CD4-positive, alpha-beta T cell treated with Interferon alpha-2 for 1 hour (primary cell): ENCODE results near the gene MAP2.
"Not testable (repeated sequence)": the region's sequence is repeated elsewhere in the genome, so short reads cannot be mapped to it uniquely, and the experiment has no call there.

Experiments
- DNase-seq, 2 donors: peaks; one replicate each; pipeline ENCODE4 v3.0.0-alpha.2; 2020 to 2022

The MAP2 gene

GRCh38 chr2:209547726-209548125, 123.9 kb downstream of the MAP2 start:
- DNase-seq: no peak

- no peak for DNase-seq
Measured at GRCh38 chr2:209549589-209549988, 125.7 kb downstream of the MAP2 start.

- no peak for DNase-seq
Measured at GRCh38 chr2:209553913-209554312, 130.1 kb downstream of the MAP2 start.

- no peak for DNase-seq
Measured at GRCh38 chr2:209556354-209556961, 132.6 kb downstream of the MAP2 start.

GRCh38 chr2:209560911-209561310, 137.1 kb downstream of the MAP2 start:
- no peak for DNase-seq

- DNase-seq: no peak
Measured at GRCh38 chr2:209563453-209563852, 139.6 kb downstream of the MAP2 start.

- no peak for DNase-seq
Measured at GRCh38 chr2:209564816-209565215, 141.0 kb downstream of the MAP2 start.

GRCh38 chr2:209565896-209566582, 142.2 kb downstream of the MAP2 start:
- DNase-seq: no peak

- DNase-seq: no peak
Measured at GRCh38 chr2:209570194-209570593, 146.3 kb downstream of the MAP2 start.

- DNase-seq: no peak
Measured at GRCh38 chr2:209574515-209574914, 150.7 kb downstream of the MAP2 start.

- DNase-seq: peak in 1 of 2 donors; percentile 4
Measured at GRCh38 chr2:209577376-209578357, 153.8 kb downstream of the MAP2 start.

GRCh38 chr2:209578394-209579001, 154.7 kb downstream of the MAP2 start:
- DNase-seq: no peak

GRCh38 chr2:209579230-209579749, 155.4 kb downstream of the MAP2 start:
- DNase-seq: no peak

GRCh38 chr2:209581040-209581439, 157.2 kb downstream of the MAP2 start:
- no peak for DNase-seq

GRCh38 chr2:209582281-209582680, 158.4 kb downstream of the MAP2 start:
- no peak for DNase-seq

GRCh38 chr2:209584472-209584871, 160.6 kb downstream of the MAP2 start:
- DNase-seq: no peak

GRCh38 chr2:209584915-209585314, 161.1 kb downstream of the MAP2 start:
- DNase-seq: no peak

GRCh38 chr2:209591021-209591420, 167.2 kb downstream of the MAP2 start:
- DNase-seq: no peak

- DNase-seq: no peak
Measured at GRCh38 chr2:209592106-209592505, 168.3 kb downstream of the MAP2 start.

- no peak for DNase-seq
Measured at GRCh38 chr2:209593930-209594329, 170.1 kb downstream of the MAP2 start.

GRCh38 chr2:209596262-209596661, 172.4 kb downstream of the MAP2 start:
- DNase-seq: no peak

- DNase-seq: not testable (repeated sequence)
Measured at GRCh38 chr2:209598227-209598626, 174.4 kb downstream of the MAP2 start.
